Islet of Langerhans (tissue), 1 donor: Measurements from ENCODE around the gene B4GALT6.

Experiments
- FAIRE-seq: peaks from one replicate; lab custom pipeline; 2011; peaks lifted over from hg19 to GRCh38; lab: Jason Lieb, UNC

The B4GALT6 gene

DNA sequence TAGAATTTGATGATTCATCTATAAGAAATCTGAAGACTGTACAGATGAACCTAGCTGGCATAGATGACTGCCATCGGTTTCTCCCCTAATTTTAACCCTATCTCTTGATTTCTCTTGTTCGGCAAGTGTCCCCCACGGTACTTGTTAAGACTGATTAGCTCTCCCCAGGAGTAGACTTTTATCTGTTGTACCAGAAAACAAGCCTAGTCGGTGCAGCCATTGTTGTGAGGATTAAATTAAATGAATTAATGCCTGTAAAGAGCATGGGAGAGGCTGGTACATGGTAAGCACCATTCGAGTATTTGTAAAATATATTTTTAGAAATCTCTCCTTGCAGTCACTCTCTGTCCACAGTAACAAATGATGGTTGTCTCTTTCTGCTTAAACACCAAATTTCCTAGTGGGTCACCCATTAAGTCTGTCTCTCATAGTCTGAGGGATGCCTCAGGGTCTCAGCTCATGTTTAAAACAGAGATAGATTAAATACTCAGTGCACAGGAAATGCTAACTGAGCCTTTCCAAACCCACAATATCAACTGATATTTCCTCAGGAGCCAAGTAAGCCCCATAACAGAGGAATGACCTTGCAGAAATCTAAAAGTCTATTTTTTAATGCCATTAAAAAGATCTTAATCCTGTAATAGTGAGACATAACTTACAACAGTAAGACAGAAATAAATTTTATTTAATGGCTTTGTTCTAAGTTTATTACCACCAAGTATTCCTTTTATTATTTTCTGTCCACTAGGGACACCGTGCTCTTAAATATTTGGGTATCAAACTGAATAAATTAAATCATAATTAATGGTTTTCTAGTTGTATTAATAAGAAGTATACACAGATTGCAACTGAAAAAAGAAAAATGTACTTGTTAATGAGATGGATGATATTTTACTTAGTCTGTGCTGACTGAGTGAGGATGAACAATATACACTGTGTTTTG, 2.9 kb upstream of the B4GALT6 start:
- no peak for FAIRE-seq

DNA sequence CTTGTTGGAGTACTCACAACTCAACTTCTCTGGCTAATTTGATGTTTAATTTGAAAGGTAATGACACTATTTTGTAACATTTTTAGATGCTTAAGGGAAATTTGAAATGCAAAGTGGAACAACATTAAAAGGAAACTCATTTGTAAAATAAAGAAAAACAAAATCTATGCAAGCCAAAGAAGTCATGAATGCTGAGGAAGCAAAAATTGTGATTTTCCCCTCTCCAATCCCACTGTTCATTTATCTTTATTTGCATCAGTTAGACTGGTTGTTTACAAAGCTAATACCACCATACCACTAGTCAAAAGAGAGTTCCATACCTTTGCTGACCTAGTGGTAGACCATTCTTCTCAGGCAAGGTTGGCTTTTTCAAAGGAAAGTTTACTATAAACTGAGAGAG, 2.2 kb upstream of the B4GALT6 start:
- FAIRE-seq, result no peak

DNA sequence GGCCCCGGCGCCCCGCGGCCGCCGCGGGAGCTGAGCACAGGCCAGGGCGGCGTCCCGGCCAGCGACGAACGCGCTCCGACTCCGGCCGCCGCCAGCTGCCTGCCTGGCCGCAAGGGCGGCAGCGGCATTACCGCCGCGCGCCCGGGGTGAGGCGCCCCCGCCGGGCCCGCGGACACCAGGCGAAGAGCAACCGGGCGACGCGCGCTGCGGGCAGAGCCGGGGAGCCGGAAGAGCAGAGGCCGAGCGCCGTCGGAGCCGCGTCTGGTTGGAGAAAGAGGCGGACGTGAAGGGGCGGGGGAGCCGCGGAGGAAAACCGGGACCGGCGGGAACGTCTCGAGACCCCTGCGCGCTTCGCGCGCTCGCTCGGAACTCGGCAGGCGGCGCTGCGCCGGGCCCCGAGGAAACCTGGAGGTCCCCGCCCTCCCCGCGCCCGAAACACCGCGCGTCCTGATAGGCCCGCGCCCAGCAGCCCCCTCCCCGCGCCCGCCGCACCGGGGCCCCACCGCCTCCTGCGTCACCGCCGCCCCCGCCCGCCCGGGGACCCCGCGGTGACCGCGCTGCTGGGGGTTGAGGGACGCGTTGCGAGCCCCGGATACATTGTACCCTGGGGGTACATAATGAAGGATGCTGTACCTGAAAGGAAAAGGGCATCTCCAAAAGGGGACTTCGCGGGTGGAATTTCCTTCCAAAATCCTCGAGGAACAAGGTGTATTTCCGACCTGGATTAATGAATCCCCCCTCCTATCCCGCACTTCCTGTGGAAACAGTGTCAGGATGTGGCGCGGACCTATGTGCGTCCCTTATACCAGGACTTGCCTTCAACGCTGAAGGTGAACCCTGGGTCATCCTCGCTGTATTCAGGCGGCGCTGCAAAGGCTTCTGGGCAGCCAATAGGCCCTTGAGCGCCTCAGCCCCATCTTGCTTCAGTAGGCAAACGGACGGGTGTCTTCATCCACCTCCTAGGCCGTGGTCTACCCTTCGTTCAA, 1.0 kb upstream of the B4GALT6 start:
- FAIRE-seq, result no peak

DNA sequence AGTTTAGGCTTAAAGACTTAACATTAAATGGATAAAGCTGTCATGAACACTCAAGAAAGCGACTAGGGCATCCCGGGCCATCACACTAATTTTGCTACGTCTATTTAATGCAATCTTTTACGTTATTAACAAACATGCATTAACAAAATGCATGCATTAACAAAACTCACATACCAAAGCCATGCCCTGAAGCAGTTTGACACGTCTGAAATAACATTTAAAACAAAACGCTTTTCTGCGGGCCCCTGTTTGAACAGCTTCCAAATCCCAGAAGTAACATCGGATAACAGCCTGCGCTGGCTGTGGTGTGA, 458 bp downstream of the B4GALT6 start:
- no peak for FAIRE-seq

DNA sequence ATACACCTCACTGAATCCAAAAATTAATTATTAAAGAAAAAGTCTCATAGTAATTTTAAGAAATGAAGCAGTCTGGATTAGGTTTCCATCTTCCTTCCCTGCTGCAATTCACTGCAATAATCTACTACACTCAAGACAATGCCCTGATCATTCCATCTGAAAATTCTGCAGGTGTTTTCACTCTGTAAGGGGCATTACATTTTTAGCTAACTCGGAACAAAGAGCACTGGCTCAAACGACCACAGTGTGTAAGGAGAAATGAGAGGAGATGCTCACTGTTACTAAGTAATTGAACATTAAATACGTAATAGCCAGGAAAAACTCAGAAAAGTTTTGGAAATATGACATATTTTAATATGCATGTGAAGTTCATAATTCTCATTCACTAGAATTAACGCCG, 1.3 kb downstream of the B4GALT6 start:
- no peak for FAIRE-seq

DNA sequence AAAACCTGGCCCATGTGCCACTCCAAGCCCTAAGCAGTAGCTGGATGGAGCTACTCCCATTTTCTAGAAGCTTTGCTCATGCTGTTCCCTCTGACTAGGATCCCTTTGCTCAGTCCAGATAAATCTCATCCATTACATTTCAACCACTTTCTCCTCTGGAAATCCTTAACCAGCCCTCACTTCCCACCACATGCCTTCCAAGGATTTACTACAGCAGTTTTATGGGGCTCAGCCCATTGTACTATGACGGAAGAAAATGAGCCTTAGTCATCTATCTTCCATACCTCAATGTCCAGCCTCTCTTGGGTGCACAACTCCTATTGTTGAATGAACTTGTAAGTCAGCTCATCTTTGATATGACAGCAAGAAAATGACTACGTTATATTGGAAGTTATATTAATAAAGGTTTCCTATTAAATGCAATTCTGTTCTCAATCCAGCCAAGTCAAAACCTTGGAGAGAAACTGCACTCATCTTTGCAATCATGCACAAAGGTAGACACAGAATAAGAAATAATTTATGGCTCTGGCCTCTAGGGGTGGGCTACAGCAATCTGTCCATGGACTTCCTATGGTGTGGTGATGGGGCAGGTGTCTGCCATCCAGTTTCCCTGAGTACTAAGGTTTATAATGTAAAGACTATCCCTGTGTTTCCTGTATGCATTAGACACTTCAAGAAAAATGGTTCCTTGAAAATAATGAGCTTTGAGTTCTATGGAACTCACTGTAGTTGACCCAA, 3.4 kb downstream of the B4GALT6 start:
- no peak for FAIRE-seq

DNA sequence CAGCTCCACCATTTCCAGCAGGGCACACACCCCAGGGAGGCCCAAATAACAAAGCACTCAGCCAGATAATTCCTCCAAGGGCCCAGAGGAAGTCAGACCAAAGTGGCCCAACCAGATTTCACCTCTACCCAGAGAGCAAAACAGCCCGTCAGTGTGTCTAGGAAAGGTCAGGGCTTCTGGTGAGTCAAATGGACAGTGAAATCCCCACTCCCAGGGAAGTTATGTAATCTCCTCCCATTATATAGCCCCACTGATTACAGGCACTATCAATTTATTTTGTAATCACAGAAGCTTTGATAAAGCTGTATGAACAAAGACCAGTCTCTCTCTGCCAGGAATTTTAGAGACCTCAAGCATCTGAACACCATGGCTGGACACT, 4.0 kb downstream of the B4GALT6 start:
- no peak for FAIRE-seq

DNA sequence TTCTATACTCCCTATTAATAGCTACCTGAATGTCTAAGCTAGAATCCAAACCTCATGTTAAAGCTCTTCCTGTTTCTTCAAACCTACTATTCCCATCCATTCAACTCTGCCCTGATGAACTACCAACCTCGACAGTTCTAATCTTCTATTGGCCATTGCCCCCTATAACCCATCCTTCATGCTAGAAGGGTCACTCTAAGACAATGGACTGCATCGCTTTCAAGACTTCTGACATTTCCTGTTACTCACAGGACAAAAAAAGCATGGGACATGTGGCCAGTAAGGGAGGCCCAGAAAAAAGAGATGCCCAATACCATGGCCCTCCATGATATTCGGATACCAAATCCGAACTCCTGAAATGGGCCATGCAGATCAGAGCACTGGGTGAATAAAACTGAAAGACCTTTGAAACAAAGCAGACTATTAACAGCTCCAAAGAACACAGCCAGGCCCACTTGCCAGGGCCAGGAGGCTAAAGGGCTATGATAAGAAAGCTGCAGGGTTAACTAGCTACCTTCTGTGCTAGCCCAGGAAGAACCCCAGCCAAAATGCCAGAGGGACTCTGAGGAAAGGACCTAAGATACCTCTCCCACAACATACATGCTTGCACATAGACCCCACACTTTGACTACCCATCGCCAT, 4.5 kb downstream of the B4GALT6 start:
- no peak for FAIRE-seq

DNA sequence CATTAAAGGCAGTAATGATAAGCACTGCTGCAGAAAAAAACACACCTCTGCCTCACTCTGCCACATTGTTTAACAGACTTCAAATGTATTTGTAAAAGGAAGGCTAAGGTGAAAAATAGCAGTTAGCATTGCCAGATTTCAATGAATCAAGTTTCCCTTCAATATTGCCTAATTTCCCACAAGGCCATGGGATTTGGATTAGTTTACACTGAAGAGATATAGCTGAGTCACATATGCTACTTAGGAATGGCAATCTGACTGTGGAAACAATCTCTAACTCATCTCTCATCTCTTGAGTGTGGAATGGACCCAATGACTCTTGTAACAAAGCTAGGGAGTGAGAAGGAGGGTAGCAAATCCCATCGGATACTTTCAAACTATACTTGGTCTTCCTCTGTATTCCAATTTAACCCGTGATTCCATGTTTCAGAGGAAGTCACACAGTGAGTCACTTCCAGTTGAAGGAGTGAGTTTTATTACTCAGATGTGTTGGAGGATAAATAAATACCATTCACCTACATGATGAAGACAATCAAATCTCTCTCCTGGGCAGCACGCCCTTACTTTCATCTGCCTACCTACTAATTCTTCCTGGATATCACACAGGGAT, 5.1 kb downstream of the B4GALT6 start:
- FAIRE-seq, result no peak

DNA sequence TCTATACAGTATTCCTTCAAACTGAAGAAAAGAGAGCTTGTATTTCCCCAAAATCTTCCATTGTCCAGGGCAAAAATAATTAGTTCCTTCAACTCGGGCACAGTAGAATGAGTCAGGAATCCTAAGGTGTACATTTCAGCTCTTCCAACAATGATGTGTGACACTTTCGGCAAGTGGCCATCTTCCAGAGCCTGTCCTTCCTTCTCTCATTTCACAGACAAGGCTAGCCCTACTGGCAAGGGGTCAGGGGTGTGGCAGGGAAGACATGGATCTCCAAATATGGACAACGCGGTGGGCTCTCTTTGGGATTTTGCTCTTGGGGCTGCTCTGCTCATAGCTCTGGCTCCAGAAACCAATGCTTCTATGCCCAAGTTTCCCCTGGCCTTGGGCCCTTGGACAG, 6.0 kb downstream of the B4GALT6 start:
- no peak for FAIRE-seq

DNA sequence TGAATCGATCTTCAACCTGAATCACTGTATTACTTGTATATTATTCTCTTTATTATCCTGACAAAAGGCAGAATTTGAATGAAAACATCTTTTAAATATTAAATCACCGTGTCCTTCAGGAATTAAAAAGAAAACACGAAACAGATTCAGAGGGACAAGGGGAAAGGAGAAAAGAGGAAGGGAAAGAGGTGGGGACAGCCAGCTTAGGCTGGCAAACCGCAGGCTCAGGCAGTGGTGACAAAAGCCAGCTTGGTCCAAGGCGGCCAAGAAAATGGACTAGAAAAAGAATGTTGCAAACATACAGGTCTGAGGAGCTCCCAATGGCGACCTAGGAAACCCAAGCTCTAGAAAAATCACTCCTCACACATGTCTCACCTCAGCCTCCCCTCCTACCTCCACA, 6.8 kb downstream of the B4GALT6 start:
- no peak for FAIRE-seq

DNA sequence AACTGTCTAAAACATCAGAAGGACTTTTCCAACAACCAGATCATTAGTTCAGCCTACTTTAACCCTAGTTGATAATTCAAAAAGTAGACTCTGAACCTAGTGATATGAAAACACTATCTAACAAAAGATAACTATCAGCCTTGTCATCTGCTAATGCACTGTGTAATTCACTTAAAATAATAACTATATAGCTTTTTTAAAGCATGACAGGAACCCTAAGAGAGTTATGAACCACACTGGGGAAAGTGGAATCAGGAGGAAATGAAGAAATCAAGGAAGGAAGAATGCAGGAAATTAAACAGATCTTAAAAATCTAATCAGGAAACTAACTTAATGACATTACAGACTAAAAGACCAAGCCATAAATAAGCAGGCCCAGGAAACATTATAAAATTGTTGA, 9.0 kb downstream of the B4GALT6 start:
- FAIRE-seq, result peak; percentile 64

DNA sequence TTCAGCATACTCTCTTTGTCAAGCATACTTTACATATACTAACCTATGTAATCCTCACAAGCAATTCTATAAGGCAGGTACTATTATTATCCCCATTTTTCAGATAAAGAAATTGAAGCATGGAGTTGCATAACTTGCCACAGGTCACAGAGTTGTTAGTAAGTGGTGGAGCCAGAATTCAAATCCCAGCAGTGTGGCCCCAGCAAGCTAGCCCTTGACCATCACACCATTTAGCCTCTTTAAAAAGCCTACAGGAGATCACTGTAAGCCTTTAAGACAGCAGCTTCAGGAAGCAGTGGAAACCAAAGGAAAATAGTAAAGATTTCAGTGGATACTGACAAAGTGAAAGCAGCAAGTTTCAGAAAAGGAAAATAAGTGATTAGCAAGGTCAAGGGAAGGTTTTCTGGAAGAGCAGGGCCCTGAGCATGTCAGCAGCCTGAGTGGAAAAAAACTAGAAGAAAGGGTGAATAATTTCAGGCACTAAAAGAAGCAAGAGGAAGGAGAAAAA, 11.7 kb downstream of the B4GALT6 start:
- FAIRE-seq, result no peak

DNA sequence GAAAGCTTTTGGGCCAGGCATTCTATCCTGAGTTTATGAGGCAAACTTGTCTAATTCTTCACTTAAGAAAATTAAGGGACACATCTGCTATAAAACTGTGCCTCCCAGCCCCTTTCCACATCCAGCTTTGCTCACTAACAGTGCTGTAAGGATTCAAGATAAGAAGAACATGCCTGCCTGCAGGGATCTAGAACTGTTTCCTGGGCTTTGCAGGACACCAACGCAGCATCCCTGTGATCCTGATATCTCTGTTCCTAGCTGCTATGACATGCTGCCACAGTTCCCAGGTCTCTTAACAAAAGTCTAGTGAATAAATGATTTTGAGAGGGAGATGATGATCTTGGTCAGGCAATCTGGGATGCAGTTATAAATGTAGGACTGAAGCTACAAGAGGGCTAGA, 12.4 kb downstream of the B4GALT6 start:
- no peak for FAIRE-seq

DNA sequence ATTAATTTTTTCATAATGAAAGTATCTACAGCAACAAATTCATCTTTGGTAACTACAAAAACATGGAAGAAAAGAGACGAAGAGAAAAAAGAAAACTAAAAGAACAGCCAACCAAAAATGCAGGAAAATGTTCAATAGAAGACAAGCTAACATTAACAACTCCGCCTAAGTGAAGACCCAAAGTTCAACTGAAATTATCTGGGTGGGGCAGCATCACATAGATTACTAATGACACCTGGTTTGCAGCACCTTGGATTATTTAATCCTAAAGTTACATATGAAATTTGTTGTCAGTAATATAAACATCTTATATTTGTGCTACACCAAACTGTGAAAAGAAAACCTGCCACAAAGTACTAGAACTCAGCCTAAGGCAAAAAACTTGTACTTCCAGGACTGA, 14.8 kb downstream of the B4GALT6 start:
- peak; percentile 84 for FAIRE-seq

DNA sequence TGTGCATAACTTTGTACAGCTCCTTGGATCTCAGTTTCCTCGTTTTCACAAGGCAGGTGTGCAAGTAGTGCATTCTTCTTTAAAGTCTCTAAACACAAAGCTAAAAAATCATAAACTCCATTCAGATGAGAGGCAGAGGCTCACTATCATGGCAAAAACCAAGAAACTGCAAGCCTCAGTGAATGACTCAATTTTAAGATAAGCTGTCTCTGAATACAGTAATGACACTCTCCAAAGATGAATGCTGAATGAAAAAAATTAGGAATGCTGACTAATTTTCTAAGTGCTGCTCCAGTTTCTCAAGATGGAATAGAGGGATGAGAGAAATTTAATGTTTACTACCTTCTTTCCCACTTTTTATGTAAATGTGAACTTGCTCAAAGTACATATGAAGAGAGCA, 17.2 kb downstream of the B4GALT6 start:
- FAIRE-seq, result no peak

DNA sequence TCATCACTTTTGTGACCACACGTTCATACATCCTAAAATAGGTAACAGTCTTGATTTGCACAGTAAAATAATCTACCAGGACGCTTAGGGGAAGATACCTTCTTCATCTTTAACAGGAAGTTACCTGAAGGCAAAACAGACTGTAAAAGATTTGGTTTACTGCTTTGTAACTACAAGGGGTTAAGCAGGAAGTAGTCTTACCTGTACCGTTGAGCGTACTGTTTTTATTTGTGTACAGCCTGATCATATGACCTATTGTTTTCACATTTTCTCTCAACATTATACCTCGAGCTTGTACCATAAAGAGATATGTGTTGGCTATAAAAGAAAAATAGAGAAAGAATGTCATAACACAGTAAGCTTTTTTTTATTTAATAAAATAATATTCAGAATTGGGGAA, 18.3 kb downstream of the B4GALT6 start:
- FAIRE-seq, result no peak

DNA sequence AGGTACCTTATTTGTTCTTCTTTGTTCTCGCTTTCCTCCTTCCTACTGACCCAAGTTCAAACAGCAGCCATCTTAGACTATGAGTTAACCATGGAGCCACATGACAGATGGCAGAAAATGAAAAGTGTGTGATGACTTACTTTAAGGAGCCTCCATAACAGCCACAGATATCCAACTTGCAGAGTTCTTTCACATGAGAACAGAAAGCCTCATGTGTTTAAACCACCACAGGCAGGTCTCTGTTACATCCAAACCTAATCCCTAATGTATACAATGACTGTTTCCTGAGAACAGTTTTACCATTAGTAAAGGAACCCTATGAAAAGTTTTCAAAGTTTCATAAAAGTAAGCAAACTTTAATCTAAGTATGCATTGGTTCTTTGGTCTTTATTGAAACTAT, 20.3 kb downstream of the B4GALT6 start:
- no peak for FAIRE-seq

DNA sequence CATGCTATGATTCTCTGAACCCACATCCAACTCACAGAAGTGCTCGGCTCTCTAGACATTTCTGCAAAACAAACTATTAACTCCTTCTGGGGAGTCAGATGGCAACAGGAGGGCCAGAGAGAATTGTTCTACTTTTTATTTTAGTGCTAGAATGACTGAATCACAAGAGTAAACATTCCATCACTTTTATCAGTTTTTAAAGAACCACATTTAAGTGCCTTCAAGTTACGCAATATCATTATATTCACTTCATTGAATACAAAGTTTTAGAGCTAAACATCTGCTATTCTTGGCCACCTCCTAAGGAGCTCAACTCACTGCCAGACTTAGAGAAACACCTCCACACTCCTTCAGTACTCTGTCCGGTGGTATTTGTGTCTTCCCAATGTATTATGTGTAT, 22.4 kb downstream of the B4GALT6 start:
- FAIRE-seq, result no peak

DNA sequence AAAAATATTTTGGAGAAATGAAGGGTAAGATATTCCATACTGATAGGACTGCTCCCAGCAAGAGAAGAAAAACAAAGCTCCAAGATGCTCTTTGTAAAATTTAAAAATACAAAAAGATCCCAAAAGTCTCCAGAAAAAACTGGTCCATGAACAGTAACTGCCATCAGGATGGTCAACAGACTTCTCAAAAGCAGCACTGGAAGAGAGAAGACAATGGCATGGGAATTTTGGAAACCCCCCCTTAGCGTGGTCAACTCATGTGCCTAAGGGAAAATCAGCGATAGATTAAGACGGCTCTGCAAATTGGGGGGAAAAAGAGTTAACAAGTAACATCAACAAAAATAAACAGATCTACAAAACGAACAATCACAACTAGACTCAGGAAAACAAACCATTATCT, 23.6 kb downstream of the B4GALT6 start:
- FAIRE-seq, result no peak

DNA sequence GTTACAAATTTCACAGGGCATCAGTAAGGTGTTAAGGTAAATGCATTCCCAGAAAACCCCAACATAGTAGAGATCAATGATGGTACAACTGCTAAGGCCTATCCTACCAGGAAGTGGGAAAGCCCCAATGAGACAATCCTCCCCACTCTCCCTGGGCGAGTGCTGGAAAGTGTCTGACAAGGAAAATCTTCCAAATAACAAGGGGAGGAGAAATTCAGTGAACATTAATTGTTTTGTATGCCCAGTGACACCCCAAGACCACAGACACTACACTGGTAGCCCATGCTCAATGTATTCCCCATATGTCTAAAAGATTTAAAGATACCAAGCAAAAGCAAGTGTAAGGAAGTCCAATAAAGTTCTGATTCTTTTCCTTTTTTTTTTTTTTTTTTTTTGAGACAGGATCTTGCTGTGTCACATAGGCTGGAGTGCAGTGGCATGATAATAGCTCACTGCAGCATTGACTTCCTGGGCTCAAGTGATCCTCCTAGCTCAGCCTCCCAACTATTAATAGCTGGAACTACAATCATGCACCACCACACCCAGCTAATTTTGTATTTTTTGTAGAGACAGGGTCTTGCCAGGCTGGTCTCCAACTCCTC, 24.7 kb downstream of the B4GALT6 start:
- no peak for FAIRE-seq
